A549 (cell line): ENCODE data around the gene RNF130.

Experiments
- EHMT2 ChIP-seq: fragments of 200-600 bp; sonication (generic); IDR thresholded peaks from 2 replicates; pipeline ENCODE4 v1.6.1; 2016; ENCODE audit warnings: antibody characterized with exemption, low read depth, mild to moderate bottlenecking, moderate library complexity
- EP300 ChIP-seq, 2 experiments: fragments of >200 bp; sonication (Bioruptor Twin); formaldehyde crosslinking; IDR thresholded peaks; 2 replicates in 1 of 2; 3 replicates in 1 of 2; pipeline ENCODE4 v1.6.1; 2016 to 2017
- KDM1A ChIP-seq: fragments of 200-600 bp; sonication (generic); IDR thresholded peaks from 2 replicates; pipeline ENCODE4 v1.6.1; 2016; ENCODE audit warnings: low read depth, mild to moderate bottlenecking
- MAZ ChIP-seq: fragments of 150-350 bp; IDR thresholded peaks from 2 replicates; pipeline ENCODE4 v1.6.1; 2014; ENCODE audit warnings: antibody characterized with exemption, low read depth, low read length, borderline replicate concordance
- MYC ChIP-seq: IDR thresholded peaks from 2 replicates; pipeline ENCODE4 v1.6.1; 2012; ENCODE audit warnings: mild to moderate bottlenecking, inconsistent platforms, low read length, improper control_type of control experiment, borderline replicate concordance
- POLR2A ChIP-seq: IDR thresholded peaks from 2 replicates; pipeline ENCODE4 v1.6.1; 2012; ENCODE audit warnings: mild to moderate bottlenecking, low read length
- RAD21 ChIP-seq, 2 experiments: fragments of >200 bp in 1 of 2; sonication (Bioruptor Twin) in 1 of 2; formaldehyde crosslinking in 1 of 2; IDR thresholded peaks in 1 of 2; conservative IDR thresholded peaks in 1 of 2; 2 replicates in 1 of 2; 3 replicates in 1 of 2; pipeline ENCODE4 v1.6.1; 2012 to 2018; ENCODE audit warnings: inconsistent platforms in 1 of 2
- RARB ChIP-seq: fragments of 250-450 bp; sonication (Bioruptor Pico); IDR thresholded peaks from 2 replicates; pipeline ENCODE4 v1.8.0; 2021; ENCODE audit warnings: mild to moderate bottlenecking, moderate library complexity
- RFX5 ChIP-seq: fragments of 450-650 bp; IDR thresholded peaks from 2 replicates; pipeline ENCODE4 v1.7.1; 2014; ENCODE audit warnings: antibody characterized with exemption, mild to moderate bottlenecking, moderate library complexity
- TF ChIP-seq, protein P1 (sequence below): fragments of >200 bp; sonication (Bioruptor Twin); formaldehyde crosslinking; IDR thresholded peaks from 3 replicates; pipeline ENCODE4 v1.5.1; 2016
- TF ChIP-seq, protein P2 (sequence below): IDR thresholded peaks from 2 replicates; pipeline ENCODE4 v1.6.1; 2012
- TF ChIP-seq, protein P3 (sequence below): fragments of 450-650 bp; IDR thresholded peaks from 2 replicates; pipeline ENCODE4 v1.6.1; 2014; ENCODE audit warnings: antibody characterized with exemption

DNA sequence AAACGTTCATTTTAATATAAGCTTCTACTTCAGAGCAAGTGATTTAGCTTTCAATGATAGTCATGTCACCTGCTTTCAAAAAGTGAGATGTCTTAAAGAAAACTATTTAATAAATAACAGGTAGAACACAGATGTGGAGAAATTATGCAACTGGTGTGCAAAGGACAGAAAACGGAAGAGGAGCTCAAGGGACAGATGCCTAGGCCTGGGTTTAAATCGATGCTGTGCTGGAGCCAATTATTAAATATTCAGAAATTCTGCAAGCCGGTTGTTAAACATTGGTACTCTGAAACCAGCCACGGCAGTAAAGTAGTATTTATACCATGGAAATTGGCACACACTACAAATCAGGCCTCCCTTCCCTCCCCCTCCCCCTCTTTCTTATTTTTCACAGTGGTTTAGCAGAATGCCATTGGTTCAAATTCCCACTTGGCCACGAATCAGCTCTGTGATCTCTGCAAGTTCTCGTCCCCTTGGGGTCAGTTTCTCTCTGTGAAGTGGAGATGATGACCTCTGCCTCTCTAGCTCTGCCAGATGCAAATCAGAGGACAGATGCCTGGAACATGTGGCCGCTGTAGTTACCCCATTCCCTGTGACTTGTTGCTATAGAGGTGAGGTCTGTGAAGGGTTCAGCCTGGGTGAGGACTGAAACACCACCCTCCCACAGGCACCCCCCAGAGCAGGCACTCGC is 6.2 kb upstream of the RNF130 start:
- TF ChIP-seq, protein P1, sequence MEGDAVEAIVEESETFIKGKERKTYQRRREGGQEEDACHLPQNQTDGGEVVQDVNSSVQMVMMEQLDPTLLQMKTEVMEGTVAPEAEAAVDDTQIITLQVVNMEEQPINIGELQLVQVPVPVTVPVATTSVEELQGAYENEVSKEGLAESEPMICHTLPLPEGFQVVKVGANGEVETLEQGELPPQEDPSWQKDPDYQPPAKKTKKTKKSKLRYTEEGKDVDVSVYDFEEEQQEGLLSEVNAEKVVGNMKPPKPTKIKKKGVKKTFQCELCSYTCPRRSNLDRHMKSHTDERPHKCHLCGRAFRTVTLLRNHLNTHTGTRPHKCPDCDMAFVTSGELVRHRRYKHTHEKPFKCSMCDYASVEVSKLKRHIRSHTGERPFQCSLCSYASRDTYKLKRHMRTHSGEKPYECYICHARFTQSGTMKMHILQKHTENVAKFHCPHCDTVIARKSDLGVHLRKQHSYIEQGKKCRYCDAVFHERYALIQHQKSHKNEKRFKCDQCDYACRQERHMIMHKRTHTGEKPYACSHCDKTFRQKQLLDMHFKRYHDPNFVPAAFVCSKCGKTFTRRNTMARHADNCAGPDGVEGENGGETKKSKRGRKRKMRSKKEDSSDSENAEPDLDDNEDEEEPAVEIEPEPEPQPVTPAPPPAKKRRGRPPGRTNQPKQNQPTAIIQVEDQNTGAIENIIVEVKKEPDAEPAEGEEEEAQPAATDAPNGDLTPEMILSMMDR, result no peak
- no peak for TF ChIP-seq KDM1A
- no peak for TF ChIP-seq POLR2A
- TF ChIP-seq RFX5, result no peak
- TF ChIP-seq MYC, result no peak
- no peak for TF ChIP-seq RARB
- TF ChIP-seq RAD21 (conservative IDR thresholded peaks at IDR 0.05 in 1 of 2, IDR thresholded peaks at IDR 0.05 in 1 of 2), result no peak
- no peak for TF ChIP-seq EHMT2
- TF ChIP-seq, protein P2, sequence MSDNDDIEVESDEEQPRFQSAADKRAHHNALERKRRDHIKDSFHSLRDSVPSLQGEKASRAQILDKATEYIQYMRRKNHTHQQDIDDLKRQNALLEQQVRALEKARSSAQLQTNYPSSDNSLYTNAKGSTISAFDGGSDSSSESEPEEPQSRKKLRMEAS, result no peak
- TF ChIP-seq EP300 (IDR thresholded peaks at IDR 0.05), result no peak
- TF ChIP-seq MAZ, result no peak
- TF ChIP-seq, protein P3, sequence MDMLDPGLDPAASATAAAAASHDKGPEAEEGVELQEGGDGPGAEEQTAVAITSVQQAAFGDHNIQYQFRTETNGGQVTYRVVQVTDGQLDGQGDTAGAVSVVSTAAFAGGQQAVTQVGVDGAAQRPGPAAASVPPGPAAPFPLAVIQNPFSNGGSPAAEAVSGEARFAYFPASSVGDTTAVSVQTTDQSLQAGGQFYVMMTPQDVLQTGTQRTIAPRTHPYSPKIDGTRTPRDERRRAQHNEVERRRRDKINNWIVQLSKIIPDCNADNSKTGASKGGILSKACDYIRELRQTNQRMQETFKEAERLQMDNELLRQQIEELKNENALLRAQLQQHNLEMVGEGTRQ, result no peak
